ENCODE data around the gene SMYD5.
"Not testable (repeated sequence)": the region's sequence is repeated elsewhere in the genome, so short reads cannot be mapped to it uniquely, and the experiment has no call there.

The SMYD5 gene

DNA sequence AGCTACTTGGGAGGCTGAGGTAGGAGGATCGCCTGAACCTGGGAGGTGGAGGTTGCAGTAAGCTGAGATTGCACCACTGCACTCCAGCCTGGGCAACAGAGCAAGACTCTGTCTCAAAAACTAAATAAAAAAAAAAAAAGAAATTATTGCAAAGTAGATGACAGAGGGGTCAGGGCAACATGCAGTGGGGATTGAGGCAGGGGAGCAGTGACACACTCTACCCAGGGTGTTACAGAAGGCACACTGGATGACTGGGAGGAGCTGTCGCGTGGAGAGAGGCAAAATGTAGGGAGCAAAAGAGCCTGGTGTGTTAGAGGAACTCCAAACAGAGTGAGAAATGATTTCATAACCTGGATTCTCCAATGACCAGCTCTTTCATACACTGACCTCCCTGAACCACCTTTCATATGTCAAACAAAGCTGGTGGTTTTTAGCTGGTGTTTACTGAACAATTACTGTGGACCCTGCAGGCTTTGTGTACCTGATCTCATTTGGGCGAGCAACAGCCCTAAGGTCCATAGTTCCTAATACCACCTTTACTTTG is 48.1 kb downstream of the SMYD5 start:
- DNase-seq = no peak

DNA sequence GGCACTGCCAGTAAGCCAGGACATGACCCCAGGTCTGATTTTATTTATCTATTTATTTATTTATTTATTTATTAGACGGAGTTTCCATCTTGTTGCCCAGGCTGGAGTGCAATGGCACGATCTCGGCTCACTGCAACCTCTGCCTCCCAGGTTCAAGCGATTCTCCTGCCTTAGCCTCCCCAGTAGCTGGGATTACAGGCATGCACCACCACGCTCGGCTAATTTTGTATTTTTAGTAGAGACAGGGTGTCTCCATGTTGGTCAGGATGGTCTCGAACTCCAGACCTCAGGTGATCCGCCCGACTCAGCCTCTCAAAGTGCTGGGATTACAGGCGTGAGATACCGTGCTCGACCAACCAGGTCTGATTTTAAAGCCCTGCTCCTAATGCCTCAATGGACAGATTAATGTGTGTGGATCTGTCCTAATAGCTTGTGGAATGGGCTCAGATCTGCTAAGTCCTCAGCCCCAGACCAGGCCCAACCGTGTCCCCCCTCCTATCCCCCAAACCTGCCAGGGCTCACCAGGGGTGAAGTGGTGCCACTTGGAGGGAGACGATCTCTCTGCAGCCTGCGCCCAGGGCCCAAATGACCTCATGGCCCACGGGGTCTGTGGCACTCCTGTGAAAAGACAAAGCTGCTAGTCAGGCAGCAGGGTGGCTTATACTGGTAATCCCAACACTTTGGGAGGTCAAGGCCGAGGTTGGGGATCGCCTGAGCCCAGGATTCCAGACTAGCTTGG is 48.8 kb downstream of the SMYD5 start:
- not testable (repeated sequence) for DNase-seq

DNA sequence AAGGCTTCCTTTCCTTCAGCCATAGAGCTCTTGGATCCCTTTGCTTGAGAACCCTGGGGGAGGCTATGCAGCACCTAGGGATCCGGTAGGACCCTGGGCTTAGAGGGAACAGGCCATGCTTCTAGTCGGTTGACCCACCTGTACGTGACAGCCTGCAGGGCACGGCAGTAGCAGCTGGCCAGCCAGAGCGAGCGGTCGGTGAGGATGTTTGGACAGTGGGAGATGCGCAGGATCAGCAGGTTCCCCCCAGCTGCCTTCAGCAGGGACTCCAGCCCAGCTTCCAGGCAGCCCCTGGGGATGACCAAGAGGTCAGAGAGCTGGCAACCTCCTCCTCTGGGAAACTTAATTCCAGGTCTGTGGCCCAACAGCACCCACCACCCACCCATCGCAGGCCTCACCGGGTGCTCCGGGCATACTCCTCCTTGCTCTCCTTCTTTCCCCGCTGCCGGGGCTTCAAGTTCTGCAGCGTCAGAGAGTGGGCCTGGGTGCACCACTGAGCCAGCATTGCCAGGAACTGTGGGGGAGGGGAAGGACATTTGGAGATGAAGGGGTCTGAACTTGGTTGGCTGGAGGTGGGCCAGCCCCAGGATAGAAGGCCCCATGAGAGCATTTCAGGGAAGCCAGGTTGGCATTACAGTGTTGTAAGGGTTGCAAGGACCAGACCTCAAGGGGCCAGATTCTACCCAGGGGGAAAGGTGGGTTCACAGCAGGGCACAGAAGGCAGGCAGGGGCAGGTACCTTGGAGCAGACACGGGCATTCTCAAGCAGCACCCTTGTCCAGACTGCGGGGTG is 49.7 kb downstream of the SMYD5 start:
- no peak for DNase-seq

DNA sequence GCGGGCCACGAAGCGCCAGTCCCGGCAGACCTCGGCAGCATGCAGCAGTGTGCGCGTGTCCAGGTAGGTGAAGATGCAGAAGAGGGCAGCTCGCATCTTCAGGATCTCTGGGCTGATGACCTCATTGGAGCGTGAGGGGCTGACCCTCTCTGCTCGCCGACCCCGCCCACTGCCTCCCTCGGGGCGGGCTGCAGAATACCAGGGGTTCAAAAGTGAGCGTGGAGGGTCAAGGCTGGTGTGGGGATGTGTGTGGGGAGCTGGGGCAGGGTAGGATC is 50.2 kb downstream of the SMYD5 start:
- DNase-seq = no peak

DNA sequence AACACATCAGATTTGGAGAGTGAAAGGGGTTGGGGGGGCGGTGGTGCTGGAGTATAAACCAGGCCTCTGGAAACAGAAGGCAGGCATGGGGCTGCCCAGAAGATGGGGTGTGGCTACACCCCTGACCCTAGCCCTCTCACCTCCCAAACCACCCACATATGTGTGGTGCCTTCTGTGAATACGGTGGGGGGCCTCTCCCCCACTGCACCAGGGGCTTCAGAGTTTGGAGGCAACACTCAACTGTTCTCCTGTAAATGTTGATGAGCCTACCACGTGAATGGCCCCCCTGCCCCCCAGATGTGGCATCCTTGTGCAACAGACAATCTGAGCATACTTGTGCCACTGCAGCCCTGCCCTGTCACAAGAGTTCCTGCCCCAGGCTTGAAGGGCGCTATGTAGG is 50.7 kb downstream of the SMYD5 start:
- no peak for DNase-seq

DNA sequence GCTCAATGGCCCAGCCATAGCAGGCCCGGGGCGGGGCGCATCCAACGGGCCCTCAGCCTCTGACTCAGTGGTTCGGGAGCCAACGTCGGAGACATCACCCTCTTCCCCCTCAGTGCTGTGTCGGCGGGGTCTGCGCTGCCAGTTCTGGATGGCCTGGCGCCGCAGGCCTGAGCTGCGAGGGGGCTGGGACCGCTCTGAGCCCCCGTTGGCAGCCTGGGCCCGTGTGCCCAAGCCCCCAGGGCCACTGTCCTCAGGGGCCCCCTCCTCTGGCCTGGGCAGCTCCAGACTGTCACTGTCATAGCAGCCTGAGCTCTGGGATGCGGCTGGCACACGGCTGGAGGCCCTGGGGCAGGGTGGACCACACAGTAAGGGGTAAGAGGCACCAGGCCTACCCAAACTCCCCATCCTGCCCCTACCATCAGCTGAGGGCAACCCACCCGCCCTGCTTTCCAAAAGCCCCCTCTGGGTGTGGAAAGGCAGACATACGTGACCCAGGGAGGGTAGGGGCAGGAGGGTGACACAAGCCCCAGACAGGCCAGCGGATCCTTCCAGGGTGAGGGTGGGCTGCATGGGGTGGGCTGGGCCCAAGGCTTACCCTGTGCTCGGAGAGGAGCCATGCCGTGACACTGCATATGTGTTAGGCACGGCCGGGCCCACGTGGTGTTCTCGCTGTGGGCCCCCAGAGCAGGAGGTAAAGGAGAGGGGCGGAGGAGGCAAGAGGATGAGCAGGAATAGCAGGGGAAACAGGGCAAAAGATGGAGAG is 51.4 kb downstream of the SMYD5 start:
- no peak for DNase-seq

DNA sequence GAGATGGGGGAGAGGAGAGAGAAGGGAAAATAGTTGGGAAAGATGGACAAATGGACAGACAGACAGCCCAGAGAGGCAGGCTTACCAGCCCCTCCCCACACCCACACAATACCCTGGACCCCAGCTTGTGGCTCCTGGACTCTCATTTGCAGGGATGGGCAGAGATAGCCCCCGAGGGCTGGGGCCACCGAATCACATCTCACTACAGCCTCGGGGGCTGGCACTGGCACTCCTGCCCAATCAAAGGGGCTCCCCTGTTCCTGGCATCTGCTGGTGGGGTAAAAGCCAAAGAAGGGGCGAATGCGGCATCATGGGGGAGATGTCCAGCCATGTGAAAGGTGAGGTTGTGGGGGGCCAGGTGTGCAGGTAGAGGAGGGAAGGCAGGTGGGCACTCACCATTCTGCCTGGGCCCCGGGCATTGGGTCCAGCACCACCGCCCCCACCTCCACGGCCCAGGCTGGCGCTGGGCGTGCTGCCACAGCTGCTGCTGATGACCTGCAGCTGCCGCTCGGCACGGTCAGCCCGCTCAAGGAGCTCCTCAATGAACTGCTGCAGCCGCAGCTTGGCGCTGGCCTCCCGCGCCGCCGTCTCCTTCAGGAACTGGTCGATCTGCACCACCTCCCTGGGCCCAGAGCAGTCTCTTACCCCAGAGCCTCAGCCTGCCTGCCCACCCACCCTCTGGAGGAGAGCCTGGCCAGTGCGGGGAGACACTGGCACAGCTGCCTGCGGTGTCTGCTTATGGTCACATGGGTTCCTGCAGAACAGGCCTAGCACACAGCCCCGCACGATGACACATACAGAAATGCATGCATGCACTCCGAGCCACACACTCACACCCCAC is 52.2 kb downstream of the SMYD5 start:
- DNase-seq = no peak

DNA sequence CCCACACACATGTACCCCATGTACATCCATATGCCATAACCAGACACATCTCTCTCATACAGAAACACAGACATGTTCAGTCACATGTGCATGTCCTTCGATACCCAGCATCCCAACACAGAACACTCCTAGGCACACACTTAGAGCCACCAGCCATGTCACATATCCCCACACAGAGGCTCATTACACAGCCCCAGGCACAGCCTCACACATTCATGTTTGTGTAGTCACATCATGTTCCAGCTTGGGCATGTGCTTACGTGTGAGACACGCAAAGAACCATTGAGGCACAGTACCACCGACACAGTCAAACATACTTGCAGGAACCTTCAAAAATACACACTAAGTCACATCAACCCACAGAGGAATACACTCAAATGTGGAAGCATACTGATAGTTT is 53.0 kb downstream of the SMYD5 start:
- no peak for DNase-seq

DNA sequence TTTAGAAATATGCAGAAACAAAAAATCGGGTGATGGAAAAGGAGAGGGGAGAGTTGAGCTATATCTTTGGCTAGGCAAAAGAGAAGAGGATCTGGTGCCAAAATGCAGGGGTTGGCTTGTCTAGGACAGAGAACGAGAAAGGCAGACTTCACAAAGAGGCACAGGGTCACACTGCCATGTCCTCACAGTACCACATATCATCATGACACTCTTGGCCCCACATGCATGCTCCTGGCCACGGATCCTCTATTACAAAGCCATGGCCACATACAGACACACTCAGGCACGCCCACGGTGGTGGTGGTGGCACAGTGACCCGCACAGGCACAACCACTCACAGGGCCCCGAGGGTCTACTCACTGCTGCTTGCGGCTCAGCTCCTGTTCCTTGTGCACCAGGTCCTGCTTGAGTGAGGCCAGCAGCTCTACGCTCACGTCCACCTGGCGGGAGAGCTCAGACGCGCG is 54.4 kb downstream of the SMYD5 start:
- DNase-seq = no peak

DNA sequence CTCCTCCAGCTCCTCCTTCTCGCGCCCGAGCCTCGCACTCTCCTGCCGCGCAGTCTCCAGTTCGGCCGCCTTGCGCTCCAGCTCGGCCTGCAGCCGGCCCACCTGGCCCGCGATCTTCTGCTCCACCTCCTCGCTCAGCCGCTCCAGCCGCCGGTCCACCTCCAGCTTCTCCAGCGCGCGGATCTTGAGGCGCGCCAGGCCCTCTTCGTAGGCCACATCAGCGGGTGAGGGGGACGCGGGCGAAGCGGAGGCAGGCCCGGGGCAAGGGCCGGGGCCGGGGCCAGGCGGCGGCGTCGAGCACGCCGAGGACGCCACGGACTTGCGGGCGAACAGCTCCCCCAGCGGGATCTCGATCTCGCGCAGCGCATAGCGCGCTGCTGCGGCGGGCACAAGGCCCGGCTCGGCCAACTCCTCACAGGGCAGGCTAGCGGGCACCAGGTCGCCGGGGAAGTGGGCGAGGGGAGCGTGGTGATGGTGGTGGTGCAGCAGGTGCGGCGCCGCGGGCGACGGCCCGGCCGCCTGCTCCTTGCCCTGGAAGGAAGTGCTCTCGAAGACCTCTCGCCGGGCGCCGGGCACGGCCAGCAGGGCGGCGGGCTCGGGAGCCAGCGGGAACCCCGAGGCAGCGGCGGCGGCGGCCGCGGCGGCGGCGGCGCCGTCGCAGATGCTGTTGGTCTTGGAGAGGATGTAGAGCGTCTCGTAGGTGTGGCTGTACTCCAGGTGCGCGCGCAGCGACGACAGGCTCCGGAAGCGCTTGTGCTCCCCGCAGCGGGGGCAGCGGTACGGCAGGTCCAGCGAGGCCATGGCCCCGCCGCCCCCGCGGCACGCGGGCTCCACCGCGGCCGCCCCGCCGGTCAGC is 55.0 kb downstream of the SMYD5 start:
- DNase-seq = peak; percentile 25 to 78 (median 72)

DNA sequence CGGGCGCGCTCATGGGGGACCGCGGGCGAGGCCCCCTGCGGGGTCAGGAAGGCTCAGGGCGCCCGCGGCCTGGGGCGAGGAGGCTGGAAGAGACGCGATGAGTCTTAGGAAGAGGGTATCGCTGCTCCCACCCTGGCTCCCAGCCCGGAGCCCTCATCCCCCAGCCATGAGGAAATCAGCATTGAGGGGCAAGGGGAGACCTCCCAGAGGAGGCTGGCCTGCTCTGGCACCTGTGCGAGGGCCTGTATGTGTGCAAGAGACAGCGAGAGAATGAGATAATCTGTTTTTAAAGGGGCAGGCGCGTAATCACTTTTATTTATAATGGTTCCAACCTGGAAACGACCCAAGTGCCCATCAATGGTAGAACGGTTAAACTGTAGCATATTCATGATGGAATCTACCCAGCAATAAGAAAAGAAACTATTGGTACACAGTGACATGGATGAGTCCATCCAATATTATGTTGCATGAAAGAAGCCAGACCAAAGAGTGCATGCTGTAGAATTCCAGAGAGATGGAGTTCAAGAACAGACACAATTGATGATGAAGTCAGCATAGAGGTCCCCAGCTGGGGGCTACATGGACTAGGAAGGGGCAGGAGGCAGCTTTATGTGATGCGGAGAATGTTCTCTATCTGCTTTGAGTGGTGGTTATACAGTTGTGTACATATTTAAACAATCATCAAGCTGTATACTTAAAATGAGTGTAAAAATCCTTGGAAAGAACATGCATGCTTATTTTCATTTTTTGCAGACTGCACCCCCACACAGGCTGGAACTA is 55.8 kb downstream of the SMYD5 start:
- no peak for DNase-seq

DNA sequence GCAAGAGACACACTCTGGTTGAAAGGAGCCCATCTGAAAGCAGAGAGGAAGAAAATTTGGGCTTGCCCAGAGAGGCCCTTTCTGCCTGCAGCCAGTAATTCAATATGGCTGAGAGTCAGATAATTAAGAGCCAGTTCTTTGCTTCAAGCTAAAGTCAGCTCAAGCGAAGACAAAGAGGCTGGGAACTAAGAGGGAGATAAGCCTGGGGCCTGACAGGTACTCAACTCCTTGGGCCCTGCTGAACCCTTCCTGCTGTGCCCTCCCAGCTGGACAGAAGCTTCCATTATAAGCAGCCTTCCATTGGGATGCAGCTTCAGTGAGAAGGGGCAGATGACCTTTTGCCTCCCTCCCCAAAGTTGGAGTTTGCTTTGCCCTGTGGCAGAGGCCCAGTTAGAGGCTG is 58.2 kb downstream of the SMYD5 start:
- no peak for DNase-seq
